SK-N-SH (cell line): ENCODE data around the gene PSTK. TPM values are rescaled to one million over a fixed set of nuclear protein-coding genes. Genes with fewer than 3 reads are reported as not detected.

ENCODE experiments used
- CTCF ChIA-PET: fragments of 300-600, 350-600 bp; formaldehyde crosslinking; extraction: SDS; loops from one replicate; lab custom pipeline; 2021; lab: Yijun Ruan, JAX
- POLR2A ChIA-PET: fragments of 350-600 bp; sonication (Branson Sonifier 250); formaldehyde crosslinking; extraction: SDS; loops from one replicate; lab custom pipeline; 2020; ENCODE audit warnings: antibody characterized with exemption, inconsistent platforms; lab: Yijun Ruan, JAX
- DNase-seq: peaks from one replicate; pipeline ENCODE4 v3.0.0; 2012
- H2AFZ ChIP-seq: fragments of 200-600 bp; sonication (generic); 2 replicates; pipeline ENCODE4 v1.8.1; 2016; ENCODE audit warnings: antibody characterized with exemption, mild to moderate bottlenecking, low read depth
- H3F3A ChIP-seq: fragments of 200-600 bp; sonication (generic); replicated peaks from 2 replicates; pipeline ENCODE3; 2016; ENCODE audit warnings: antibody characterized with exemption, mild to moderate bottlenecking; ENCODE audit not compliant: insufficient read depth
- H3K27ac ChIP-seq, 2 experiments: fragments of 200-500 bp in 1 of 2; fragments of 200-600 bp in 1 of 2; sonication (Bioruptor generic) in 1 of 2; sonication (generic), shearing (Covaris generic) in 1 of 2; 2 replicates each; pipeline versions ENCODE4 v1.5.1 to v1.6.1; 2014 to 2016; ENCODE audit warnings: low read depth in 2 of 2, inconsistent platforms in 1 of 2, low read length in 1 of 2, mild to moderate bottlenecking in 1 of 2, mixed read lengths in 1 of 2
- H3K27me3 ChIP-seq: fragments of 200-600 bp; sonication (generic), shearing (Covaris generic); 2 replicates; pipeline ENCODE4 v1.6.1; 2016; ENCODE audit warnings: mixed run types; ENCODE audit not compliant: insufficient read depth
- H3K36me3 ChIP-seq, 2 experiments: fragments of 200-500 bp in 1 of 2; fragments of 200-600 bp in 1 of 2; sonication (Bioruptor generic) in 1 of 2; sonication (generic) in 1 of 2; replicated peaks in 1 of 2; 2 replicates each; pipeline versions ENCODE3 to v1.5.1; 2014 to 2016; ENCODE audit warnings: low read length in 1 of 2, mild to moderate bottlenecking in 1 of 2; ENCODE audit not compliant: insufficient read depth in 2 of 2, control insufficient read depth in 1 of 2
- H3K4me1 ChIP-seq, 2 experiments: fragments of 200-500 bp in 1 of 2; fragments of 200-600 bp in 1 of 2; sonication (Bioruptor generic) in 1 of 2; sonication (generic), shearing (Covaris generic) in 1 of 2; 2 replicates each; pipeline versions ENCODE4 v1.5.1 to v1.6.1; 2014 to 2016; ENCODE audit warnings: low read depth in 1 of 2, low read length in 1 of 2, mixed run types in 1 of 2; ENCODE audit not compliant: insufficient read depth in 2 of 2, control insufficient read depth in 1 of 2
- H3K4me2 ChIP-seq: fragments of 200-600 bp; sonication (generic), shearing (Covaris generic); 2 replicates; pipeline ENCODE4 v1.6.1; 2017; ENCODE audit warnings: mixed run types
- H3K4me3 ChIP-seq, 2 experiments: fragments of 200-500 bp in 1 of 2; fragments of 200-600 bp in 1 of 2; sonication (Bioruptor generic) in 1 of 2; sonication (generic), shearing (Covaris generic) in 1 of 2; 2 replicates each; pipeline versions ENCODE4 v1.5.1 to v1.8.1; 2014 to 2016; ENCODE audit warnings: low read depth in 2 of 2, inconsistent platforms in 1 of 2, low read length in 1 of 2, mild to moderate bottlenecking in 1 of 2, mixed read lengths in 1 of 2, moderate library complexity in 1 of 2
- H3K79me2 ChIP-seq: fragments of 200-600 bp; sonication (generic); 2 replicates; pipeline ENCODE4 v1.8.1; 2017; ENCODE audit warnings: mild to moderate bottlenecking; ENCODE audit not compliant: insufficient read depth
- H3K9ac ChIP-seq: fragments of 200-600 bp; sonication (generic); 2 replicates; pipeline ENCODE4 v1.6.1; 2017; ENCODE audit warnings: mixed run types
- H3K9me2 ChIP-seq: fragments of 200-600 bp; sonication (generic); 2 replicates; pipeline ENCODE4 v1.6.1; 2017; ENCODE audit warnings: mixed run types
- H3K9me3 ChIP-seq: fragments of 200-600 bp; sonication (generic); 2 replicates; pipeline ENCODE4 v1.6.1; 2017; ENCODE audit warnings: mixed run types, mild to moderate bottlenecking, moderate library complexity
- H4K20me1 ChIP-seq: fragments of 200-600 bp; sonication (generic); 2 replicates; pipeline ENCODE4 v1.6.1; 2017; ENCODE audit warnings: mild to moderate bottlenecking, mixed run types; ENCODE audit not compliant: insufficient read depth
- EP300 ChIP-seq, 2 experiments: IDR thresholded peaks; 2 replicates each; pipeline versions ENCODE4 v1.4.0 to v1.6.1; 2012; ENCODE audit warnings: borderline replicate concordance in 1 of 2, low read depth in 1 of 2, low read length in 1 of 2
- FOSL2 ChIP-seq: IDR thresholded peaks from 2 replicates; pipeline ENCODE4 v1.4.0; 2012; ENCODE audit warnings: low read depth, mild to moderate bottlenecking, moderate library complexity, borderline replicate concordance
- FOXM1 ChIP-seq: IDR thresholded peaks from 2 replicates; pipeline ENCODE4 v1.4.0; 2012; ENCODE audit warnings: low read depth, mild to moderate bottlenecking
- GABPA ChIP-seq: IDR thresholded peaks from 2 replicates; pipeline ENCODE4 v1.4.0; 2012; ENCODE audit warnings: low read depth, mild to moderate bottlenecking
- GATA2 ChIP-seq: sonication (generic); formaldehyde crosslinking; IDR thresholded peaks from 2 replicates; pipeline ENCODE4 v1.5.0; 2020; ENCODE audit warnings: mild to moderate bottlenecking, missing genetic modification reagents
- IRF3 ChIP-seq: fragments of 150-350 bp; IDR thresholded peaks from 2 replicates; pipeline ENCODE4 v1.6.1; 2016; ENCODE audit warnings: mild to moderate bottlenecking, low read depth, low read length
- JUND ChIP-seq: IDR thresholded peaks from 2 replicates; pipeline ENCODE4 v1.4.0; 2012
- MXI1 ChIP-seq: IDR thresholded peaks from 2 replicates; pipeline ENCODE4 v1.6.1; 2012; ENCODE audit warnings: mild to moderate bottlenecking, low read depth, low read length, improper control_type of control experiment
- PBX3 ChIP-seq: IDR thresholded peaks from 2 replicates; pipeline ENCODE4; 2012
- RCOR1 ChIP-seq: fragments of 150-350 bp; IDR thresholded peaks from 2 replicates; pipeline ENCODE4 v1.6.1; 2017; ENCODE audit warnings: antibody characterized with exemption, low read length
- REST ChIP-seq: IDR thresholded peaks from 2 replicates; pipeline ENCODE4 v1.6.1; 2012; ENCODE audit warnings: mild to moderate bottlenecking, low read depth, low read length, moderate library complexity
- SMC3 ChIP-seq: IDR thresholded peaks from 2 replicates; pipeline ENCODE4 v1.6.1; 2012; ENCODE audit warnings: low read depth, low read length, improper control_type of control experiment
- TEAD4 ChIP-seq: IDR thresholded peaks from 2 replicates; pipeline ENCODE4 v1.4.0; 2012; ENCODE audit warnings: mild to moderate bottlenecking, borderline replicate concordance; ENCODE audit not compliant: insufficient read depth
- USF2 ChIP-seq: fragments of 150-350 bp; IDR thresholded peaks from 2 replicates; pipeline ENCODE4 v1.6.1; 2017; ENCODE audit warnings: antibody characterized with exemption, low read length, low read depth, borderline replicate concordance
- YY1 ChIP-seq: IDR thresholded peaks from 2 replicates; pipeline ENCODE4 v1.4.0; 2012; ENCODE audit warnings: low read depth, mild to moderate bottlenecking
- polyA plus RNA-seq, 3 experiments: library from polyadenylated mRNA; depleted of rRNA; stranded (reverse); fragments of >200 nt; gene quantifications; 2 replicates each; pipeline ENCODE4 v1.2.3, GENCODE V29; 2012

PSTK gene
- polyA plus RNA-seq, 1 of the 3 experiments (the other 2 are of a cell fraction): 8.4 TPM

- Histone ChIP-seq H3K36me3 (peaks cover 15 to 20% of the 10 kb centered on the region in 2 experiments), H3K9me3 (no peaks in the 10 kb centered on the region), H3K4me2 (no peak overlapping the region), H3K9me2 (no peaks in the 10 kb centered on the region), H3K27me3 (no peaks in the 10 kb centered on the region), H2AFZ (no peak overlapping the region), H3K27ac (no peak overlapping the region), H3K4me1 (no peaks in the 10 kb centered on the region), H3F3A (no peaks in the 10 kb centered on the region), H3K4me3 (no peak overlapping the region), H3K79me2 (no peaks in the 10 kb centered on the region), H3K9ac (no peak overlapping the region), H4K20me1 (no peaks in the 10 kb centered on the region)
- ChIA-PET POLR2A (no interaction called here), CTCF (no interaction called here)
- TF ChIP-seq USF2 (no peak), FOXM1 (no peak), MXI1 (no peak), GABPA (no peak), RCOR1 (no peak), YY1 (no peak), FOSL2 (no peak), JUND (no peak), EP300 (IDR thresholded peaks at IDR 0.05; ENCODE audit: borderline replicate concordance in 1 of 2, low read depth in 1 of 2, low read length in 1 of 2) (no peak), GATA2 (no peak), TEAD4 (no peak), REST (no peak), PBX3 (no peak), IRF3 (no peak), SMC3 (no peak)
- no peak for DNase-seq
Measured at GRCh38 chr10:123039632-123039930, 59.4 kb downstream of the PSTK start.

Other genes with a start within 250 kb of the PSTK start
- 0.89 and 1.5 TPM in 2 replicates for gene CUZD1, start 134.5 kb upstream of the PSTK start, polyA plus RNA-seq (2012; rRNA removed)
- gene FAM24B, start 100.8 kb upstream of the PSTK start, polyA plus RNA-seq (2012; rRNA removed): 8.8 and 9.2 TPM in 2 replicates
- not detected in 2 replicates for gene FAM24A, start 69.8 kb upstream of the PSTK start, polyA plus RNA-seq (2012; rRNA removed)
- 2.7 and 3.6 TPM in 2 replicates for gene C10orf88, start 26.2 kb upstream of the PSTK start, polyA plus RNA-seq (2012; rRNA removed)
- 2.9 and 4.3 TPM in 2 replicates for gene IKZF5, start 28.4 kb downstream of the PSTK start, polyA plus RNA-seq (2012; rRNA removed)
- gene ACADSB, start 28.6 kb downstream of the PSTK start, polyA plus RNA-seq (2012; rRNA removed): 5.9 and 9.6 TPM in 2 replicates
- not detected in 2 replicates for gene HMX3, start 155.6 kb downstream of the PSTK start, polyA plus RNA-seq (2012; rRNA removed)
- gene HMX2, start 167.7 kb downstream of the PSTK start, polyA plus RNA-seq (2012; rRNA removed): not detected in 2 replicates
- gene BUB3, start 174.0 kb downstream of the PSTK start, polyA plus RNA-seq (2012; rRNA removed): 202 and 209 TPM in 2 replicates